ENCODE data around the gene YES1.
"Not testable (repeated sequence)": the region's sequence is repeated elsewhere in the genome, so short reads cannot be mapped to it uniquely, and the experiment has no call there.

Gene YES1

GRCh38 chr18:732371-732770, 79.7 kb downstream of the YES1 start:
- in situ Hi-C loops (cut with HindIII; ENCODE audit: low sequenced_read_pairs), result no loop called here

GRCh38 chr18:731185-731584, 80.9 kb downstream of the YES1 start:
- in situ Hi-C loops (cut with HindIII; ENCODE audit: low sequenced_read_pairs), result no loop called here

DNA sequence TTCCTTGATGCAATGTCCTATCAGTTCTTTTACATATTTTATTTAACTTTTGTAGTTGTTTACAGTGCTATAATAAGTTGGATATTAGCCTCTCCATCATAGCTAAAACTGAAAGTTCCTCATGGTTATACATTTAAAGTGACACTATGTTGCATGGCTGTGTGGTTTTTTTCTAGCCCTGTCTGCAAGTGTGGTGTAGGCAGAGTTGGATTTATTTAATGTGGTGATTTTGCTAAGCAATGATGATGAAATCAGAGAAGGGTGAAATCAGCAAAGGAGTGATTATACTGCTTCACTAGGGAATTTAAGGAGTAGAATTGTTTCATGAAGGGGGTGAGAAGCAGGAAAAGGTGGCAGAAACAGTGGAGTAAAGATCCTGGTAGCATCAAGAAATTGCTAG, 81.3 kb downstream of the YES1 start:
- in situ Hi-C loops (cut with HindIII; ENCODE audit: low sequenced_read_pairs), result no loop called here

- in situ Hi-C loops (cut with HindIII; ENCODE audit: low sequenced_read_pairs), result not testable (repeated sequence)
Observed at GRCh38 chr18:730120-730519, 81.9 kb downstream of the YES1 start.

DNA sequence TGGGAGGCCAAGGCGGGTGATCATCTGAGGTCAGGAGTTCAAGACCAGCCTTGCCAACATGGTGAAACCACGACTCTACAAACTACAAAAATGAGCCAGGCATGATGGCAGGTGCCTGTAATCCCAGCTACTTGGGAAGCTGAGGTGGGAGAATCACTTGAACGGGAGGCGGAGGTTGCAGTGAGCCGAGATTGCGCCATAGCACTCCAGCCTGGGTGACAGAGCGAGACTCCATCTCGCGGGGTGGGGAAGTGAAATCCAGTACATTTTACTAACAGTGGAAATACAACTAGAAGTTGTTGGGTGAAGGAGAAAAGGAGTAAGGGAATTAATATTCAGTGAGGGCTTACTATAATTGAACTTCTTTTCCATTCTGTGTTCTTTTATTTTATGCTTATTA, 86.4 kb downstream of the YES1 start:
- in situ Hi-C loops (cut with HindIII; ENCODE audit: low sequenced_read_pairs), result no loop called here

DNA sequence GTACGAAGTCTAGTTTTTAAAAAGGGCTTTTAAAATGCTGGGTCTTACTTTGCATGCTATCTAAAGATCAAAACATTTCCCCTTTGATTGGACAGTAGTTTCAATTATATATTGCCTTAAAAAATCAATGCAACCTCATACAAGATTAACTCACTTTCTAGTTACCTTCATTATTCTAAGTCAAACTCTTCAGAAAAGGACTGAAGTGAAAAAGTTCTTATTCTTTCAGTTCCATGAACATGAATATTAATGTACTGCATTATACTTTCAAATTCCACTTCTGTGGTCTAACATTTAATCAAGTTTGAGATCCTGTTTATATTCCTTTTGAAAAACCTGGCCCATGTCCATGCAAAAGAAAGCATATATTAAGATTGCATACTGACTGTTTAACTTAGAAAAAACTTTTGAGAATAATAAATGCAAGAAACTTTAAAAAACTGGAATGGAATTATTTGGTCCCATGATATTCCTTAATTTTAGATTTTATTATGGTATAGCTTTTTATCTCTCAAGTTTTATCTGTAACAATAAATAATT, 88.4 kb downstream of the YES1 start:
- in situ Hi-C loops (cut with HindIII; ENCODE audit: low sequenced_read_pairs), result no loop called here

DNA sequence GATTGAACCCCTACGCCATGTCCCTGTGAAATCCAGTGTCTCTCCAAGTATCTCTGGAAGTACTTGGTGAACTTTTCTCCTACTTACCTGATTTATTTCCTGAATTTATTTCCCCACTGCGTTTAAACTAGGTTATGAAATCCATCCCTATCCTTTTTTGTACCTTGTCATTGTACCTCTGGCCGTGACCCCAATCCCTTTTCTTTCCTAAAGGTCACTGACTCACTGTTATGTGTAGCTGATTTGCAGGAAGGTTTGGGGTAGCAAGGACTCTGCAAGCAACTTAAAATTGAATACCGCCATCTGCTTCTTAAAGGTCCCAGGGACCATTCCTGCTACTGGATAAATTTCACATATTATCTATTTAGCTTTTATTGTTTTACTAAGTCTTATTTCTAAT, 95.0 kb downstream of the YES1 start:
- in situ Hi-C loops (cut with HindIII; ENCODE audit: low sequenced_read_pairs), result no loop called here

- in situ Hi-C loops (cut with HindIII; ENCODE audit: low sequenced_read_pairs), result no loop called here
Observed at GRCh38 chr18:715626-716025, 96.4 kb downstream of the YES1 start.

GRCh38 chr18:713135-713490, 98.9 kb downstream of the YES1 start:
- in situ Hi-C loops (cut with HindIII; ENCODE audit: low sequenced_read_pairs), result no loop called here

GRCh38 chr18:712401-713134, 99.5 kb downstream of the YES1 start, which contains the start of gene ENOSF1:
ENOSF1 (minus strand) TSS chr18:712630; CDS start chr18:712587, 43 bp downstream.
- in situ Hi-C loops (cut with HindIII; ENCODE audit: low sequenced_read_pairs), result no loop called here

DNA sequence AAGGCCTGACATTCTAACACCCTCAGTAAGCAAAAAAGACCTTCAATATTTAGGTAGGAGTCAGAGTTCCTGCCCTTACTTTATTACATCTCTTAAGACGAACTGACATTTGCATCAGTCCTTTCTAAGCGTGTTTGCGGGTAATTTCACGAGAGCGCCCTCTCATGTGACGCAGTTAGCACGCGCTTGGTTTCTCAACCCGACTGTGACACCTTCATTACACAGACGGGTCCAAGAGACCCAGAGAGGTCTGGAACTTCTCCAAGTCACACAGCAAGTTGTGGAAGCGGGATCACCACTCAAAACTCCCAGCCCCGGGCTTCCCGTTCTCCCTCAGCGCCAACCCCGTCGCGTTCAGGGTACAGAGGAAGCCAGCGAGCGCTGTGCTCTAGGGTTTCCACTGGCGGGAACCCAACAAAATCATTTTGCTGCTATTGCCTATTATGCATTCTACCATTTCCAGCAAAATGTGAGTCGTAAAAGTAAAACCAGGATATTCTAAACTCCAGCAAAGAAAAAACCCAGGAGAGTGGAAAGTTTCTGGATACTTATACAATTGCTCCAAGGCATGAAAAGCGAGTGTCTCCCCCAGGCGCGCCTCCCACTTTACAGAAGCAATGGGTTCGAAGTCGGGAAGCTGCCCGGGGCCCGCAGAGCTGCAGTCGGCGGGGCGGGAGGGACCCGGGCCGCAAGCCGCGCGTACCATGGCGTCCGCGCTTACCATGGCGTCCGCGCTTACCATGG, 100.2 kb downstream of the YES1 start:
- in situ Hi-C loops (cut with HindIII; ENCODE audit: low sequenced_read_pairs), result no loop called here

DNA sequence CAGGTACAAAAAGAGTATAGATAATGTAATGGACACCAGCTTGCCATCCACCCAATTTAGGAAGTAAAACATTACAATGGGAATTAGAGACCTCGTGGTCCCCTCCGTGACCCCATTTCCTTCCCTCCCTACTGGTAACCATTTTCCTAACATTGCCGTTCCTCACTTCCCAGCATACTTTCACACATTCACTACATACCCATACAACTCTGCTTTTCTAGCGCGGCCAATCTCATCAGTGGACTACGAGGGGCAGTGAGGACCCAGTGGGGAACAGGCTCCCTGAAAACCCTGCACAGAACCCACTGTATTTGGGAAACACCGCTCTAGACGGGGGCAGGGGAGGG, 100.8 kb downstream of the YES1 start:
- in situ Hi-C loops (cut with HindIII; ENCODE audit: low sequenced_read_pairs), result no loop called here

GRCh38 chr18:710418-711300, 101.4 kb downstream of the YES1 start:
- in situ Hi-C loops (cut with HindIII; ENCODE audit: low sequenced_read_pairs), result no loop called here

GRCh38 chr18:709771-710170, 102.3 kb downstream of the YES1 start:
- in situ Hi-C loops (cut with HindIII; ENCODE audit: low sequenced_read_pairs), result no loop called here

GRCh38 chr18:708096-708495, 103.9 kb downstream of the YES1 start:
- in situ Hi-C loops (cut with HindIII; ENCODE audit: low sequenced_read_pairs), result no loop called here

GRCh38 chr18:706405-706804, 105.6 kb downstream of the YES1 start:
- in situ Hi-C loops (cut with HindIII; ENCODE audit: low sequenced_read_pairs), result no loop called here

- in situ Hi-C loops (cut with HindIII; ENCODE audit: low sequenced_read_pairs), result no loop called here
Observed at GRCh38 chr18:703213-703967, 108.7 kb downstream of the YES1 start.

DNA sequence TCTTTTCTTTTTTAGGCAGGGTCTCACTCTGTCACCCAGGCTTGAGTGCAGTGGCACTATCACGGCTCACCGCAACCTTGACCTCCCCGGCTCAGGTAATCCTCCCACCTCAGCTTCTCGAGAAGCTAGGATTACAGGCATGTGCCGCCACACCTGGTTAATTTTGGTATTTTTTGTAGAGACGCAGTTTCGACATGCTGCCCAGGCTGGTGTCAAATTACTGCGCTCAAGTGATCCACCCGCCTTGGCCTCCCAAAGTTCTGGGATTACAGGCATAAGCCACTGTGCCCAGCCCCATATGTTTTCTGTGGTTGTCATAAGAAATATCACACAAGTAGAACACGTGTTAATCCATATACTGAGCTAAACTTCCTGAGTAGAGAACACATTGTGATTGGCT, 114.2 kb downstream of the YES1 start:
- in situ Hi-C loops (cut with HindIII; ENCODE audit: low sequenced_read_pairs), result no loop called here

GRCh38 chr18:697012-697411, 115.0 kb downstream of the YES1 start:
- in situ Hi-C loops (cut with HindIII; ENCODE audit: low sequenced_read_pairs), result no loop called here

DNA sequence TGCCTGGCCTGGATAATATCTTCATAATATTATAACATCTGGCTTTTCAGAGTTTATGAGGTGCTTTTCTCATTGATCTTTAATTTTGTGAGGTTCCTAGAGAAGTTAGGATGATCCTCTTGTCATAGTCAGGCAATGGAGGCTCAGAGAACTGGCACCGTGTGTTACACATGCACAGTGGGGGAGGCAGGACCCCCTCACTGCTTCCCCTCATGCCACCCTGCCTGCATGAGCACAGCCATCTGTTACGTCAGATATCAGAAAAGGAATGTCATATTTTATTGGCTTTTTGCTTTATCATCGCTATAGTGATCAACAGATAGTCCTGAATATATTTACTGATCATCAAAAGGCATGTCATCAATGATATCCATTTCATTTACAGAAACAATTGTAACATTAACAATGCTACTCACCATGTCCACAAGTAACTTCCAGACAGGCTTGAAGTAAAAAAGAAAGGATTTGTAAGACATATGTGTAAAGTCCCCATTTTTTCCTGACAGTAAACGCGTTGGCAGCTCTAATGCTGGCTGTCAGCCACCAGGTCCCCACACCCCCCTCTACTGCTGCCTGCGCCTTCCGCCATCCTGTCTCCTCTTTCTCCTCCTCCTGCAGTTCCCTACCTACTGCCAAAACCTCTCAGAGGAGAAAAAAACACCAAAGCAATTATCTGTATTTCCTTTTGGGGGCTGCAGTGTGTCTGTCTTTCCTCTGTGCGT, 118.4 kb downstream of the YES1 start:
- in situ Hi-C loops (cut with HindIII; ENCODE audit: low sequenced_read_pairs), result no loop called here
